ENCODE results near the gene NWD2.

The NWD2 gene

DNA sequence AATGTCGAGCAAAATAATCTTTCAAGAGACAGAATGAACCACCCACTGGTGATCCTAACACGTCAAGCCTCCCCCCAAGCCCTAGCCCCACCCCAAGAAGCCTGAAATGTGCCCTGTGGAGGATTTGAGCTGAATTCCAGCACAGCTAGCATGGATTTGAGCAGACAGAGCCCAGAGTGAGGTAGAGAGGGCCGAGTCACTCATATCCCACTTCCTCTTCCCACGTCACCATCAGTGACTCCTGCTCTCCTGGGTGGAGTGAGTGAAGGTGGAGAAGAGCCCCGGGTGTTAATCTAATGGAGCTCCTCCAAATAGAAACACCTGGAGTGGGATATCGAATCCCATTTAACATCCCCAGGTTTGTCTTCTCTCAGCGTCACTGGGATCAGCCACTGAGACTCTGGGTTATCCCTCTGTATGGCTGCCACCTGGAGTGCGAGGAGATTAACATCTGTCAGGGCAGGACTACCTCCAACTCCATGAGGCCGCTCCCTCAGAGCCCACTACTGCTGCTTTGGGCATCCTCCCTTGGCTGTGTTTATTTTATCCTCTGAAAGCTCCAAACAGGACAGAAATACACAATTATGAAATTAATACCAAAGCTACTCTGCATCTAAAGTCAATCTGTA lies 136.6 kb downstream of the NWD2 start:
- TF ChIP-seq, protein P1, sequence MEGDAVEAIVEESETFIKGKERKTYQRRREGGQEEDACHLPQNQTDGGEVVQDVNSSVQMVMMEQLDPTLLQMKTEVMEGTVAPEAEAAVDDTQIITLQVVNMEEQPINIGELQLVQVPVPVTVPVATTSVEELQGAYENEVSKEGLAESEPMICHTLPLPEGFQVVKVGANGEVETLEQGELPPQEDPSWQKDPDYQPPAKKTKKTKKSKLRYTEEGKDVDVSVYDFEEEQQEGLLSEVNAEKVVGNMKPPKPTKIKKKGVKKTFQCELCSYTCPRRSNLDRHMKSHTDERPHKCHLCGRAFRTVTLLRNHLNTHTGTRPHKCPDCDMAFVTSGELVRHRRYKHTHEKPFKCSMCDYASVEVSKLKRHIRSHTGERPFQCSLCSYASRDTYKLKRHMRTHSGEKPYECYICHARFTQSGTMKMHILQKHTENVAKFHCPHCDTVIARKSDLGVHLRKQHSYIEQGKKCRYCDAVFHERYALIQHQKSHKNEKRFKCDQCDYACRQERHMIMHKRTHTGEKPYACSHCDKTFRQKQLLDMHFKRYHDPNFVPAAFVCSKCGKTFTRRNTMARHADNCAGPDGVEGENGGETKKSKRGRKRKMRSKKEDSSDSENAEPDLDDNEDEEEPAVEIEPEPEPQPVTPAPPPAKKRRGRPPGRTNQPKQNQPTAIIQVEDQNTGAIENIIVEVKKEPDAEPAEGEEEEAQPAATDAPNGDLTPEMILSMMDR (IDR thresholded peaks at IDR 0.05; ENCODE audit: low read depth, low read length), result no peak
- DNase-seq (ENCODE audit: extremely low read depth, low read depth), result no peak

DNA sequence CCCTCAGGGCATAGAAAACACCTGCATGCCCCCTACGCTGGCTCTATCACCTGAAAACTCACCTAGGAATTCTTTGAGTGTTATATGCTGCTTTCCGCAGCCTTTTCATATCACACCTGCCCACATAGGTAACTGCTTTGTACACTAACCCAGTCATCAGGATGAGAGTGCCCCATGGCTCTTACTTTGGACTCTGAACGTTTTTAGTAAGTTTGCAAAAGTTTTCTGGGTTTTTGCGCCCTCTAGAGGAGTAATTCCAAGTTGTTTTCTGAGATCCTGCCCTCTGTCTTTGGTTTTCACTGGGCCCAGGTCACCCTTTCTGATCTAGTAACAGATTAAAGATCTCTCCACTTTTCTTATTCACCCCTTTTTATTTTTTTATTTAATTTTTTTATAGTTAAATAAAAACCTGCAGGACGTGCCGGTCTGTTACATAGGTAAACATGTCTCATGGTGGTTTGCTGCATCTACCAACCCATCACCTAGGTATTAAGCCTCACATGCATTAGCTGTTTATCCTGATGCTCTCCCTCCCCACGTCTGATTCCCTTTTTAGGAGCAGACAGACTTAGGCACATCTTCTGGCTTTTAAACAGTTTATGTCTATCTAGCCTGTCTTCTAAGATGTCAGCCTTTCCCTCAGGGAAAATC lies 139.2 kb downstream of the NWD2 start:
- DNase-seq (ENCODE audit: extremely low read depth, low read depth), result no peak
- TF ChIP-seq, protein P1 (IDR thresholded peaks at IDR 0.05; ENCODE audit: low read depth, low read length), result peak; percentile 43

DNA sequence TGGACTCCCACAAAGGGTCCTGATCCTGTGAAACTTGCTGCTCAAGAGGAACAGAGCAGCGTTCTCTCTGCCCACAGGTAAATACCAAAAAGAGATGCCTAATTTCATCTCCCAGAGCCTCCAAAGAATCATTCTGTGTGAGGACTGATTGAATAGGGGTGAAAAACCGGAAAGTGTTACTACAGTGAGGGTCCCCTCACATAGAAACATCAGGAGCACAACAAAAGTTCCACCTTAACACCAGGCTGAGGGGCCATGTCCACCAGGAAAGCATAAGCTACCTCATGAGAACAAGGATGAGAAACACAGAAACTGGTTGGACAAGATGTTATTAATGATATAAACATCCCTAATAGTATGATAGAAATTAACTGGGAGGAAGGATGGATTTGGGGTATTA lies 140.9 kb downstream of the NWD2 start:
- TF ChIP-seq, protein P1 (IDR thresholded peaks at IDR 0.05; ENCODE audit: low read depth, low read length), result no peak
- DNase-seq (ENCODE audit: extremely low read depth, low read depth), result no peak

DNA sequence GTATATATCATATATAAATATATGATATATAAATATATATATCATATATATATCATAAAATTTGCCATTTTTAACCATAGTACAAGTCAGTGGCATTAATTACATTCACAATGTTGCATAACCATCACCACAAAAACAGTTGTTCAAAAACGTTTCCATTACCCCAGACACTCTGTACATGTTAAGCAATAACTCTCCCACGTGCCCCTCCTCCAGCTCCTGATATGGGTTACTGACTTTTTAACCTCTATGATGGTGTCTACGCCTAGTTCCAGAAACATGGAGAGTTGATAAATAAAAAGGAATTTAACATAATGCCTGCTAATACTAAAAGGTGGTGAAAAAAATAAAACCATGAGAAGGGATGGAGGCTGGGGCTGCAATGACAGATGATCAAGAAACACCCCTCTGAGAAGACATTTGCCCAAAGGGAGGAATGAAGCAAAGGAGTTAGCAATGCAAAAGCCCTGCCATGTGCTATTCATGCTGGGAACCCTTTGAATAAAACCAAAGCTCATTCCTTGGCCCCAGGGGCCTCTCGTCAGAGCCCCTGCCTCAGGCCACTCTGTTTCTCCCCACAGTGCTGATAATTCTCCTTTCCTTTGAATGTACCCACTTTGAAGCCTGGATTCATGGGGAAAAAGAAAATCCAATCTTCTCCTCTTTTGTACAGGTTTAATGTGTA lies 144.3 kb downstream of the NWD2 start:
- no peak for DNase-seq (ENCODE audit: extremely low read depth, low read depth)
- TF ChIP-seq, protein P1 (IDR thresholded peaks at IDR 0.05; ENCODE audit: low read depth, low read length), result no peak

DNA sequence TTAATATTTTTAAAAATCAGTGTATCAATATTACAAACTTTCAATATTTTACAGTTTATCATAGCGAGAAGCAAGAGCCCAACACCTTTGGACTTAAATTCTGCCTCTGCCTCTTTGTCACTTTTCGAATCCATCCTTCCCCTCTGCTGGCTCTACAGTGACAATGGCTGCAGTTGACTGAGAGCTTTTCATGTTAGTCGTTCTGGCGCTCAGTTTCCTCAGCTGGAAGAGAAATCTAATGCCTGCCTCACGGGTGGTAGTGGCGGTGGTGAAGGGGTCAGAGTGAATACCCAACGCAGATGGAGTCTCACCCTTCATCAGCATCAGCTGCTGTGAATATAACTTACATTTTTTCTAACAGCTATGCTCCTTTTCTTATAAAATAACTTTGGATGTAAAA lies 144.8 kb downstream of the NWD2 start:
- TF ChIP-seq, protein P1 (IDR thresholded peaks at IDR 0.05; ENCODE audit: low read depth, low read length), result no peak
- no peak for DNase-seq (ENCODE audit: extremely low read depth, low read depth)

DNA sequence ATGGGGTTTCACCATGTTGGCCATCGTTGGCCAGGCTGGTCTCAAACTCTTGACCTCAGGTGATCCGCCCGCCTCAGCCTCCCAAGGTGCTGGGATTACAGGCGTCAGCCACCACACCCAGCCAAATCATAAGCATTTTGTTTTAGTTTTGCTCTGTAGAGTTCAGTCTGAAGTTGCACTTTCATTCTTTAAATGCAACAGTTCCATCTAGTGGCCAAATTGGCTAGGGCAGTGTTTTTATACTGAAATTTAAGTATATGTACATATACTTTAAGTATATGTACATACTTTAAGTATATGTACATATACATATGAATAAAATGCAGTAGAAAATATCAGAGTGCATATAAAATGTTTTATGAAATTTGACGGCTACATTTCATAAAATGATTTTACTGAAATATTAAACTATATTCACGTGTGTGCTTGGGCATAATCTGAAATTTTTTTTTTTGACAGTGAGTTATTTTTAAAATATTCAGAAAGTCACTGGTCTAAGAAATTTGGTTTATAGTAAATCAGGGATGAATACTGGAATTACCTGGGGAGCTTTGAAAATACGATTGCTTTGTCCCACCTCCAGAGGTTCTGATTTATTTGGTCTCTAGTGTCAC lies 145.5 kb downstream of the NWD2 start:
- TF ChIP-seq, protein P1 (IDR thresholded peaks at IDR 0.05; ENCODE audit: low read depth, low read length), result peak; percentile 64
- no peak for DNase-seq (ENCODE audit: extremely low read depth, low read depth)

All from AG09319 (cell line).